IMR-90 (cell line): ENCODE data around the gene HSBP1L1. TPM values are rescaled to one million over a fixed set of nuclear protein-coding genes. Genes with fewer than 3 reads are reported as not detected.
A peak's percentile ranks its signal among the peaks of the same experiment; 100 is the strongest.

Source experiments
- ATAC-seq: fragments of 200-7000 bp; cut with Tn5 transposase; 2 replicates; pipeline ENCODE4 v1.9.1; 2020; ENCODE audit warnings: low read depth, mild to moderate bottlenecking, moderate library complexity
- BruUV-seq: library from RNA; stranded (reverse); fragments of 400-500 nt; replicated peaks from 2 replicates; lab custom pipeline; 2021; lab: Mats Ljungman, UMichigan
- CTCF ChIA-PET: fragments of 300-600 bp; formaldehyde crosslinking; extraction: SDS; loops from one replicate; lab custom pipeline; 2021; ENCODE audit warnings: antibody characterized with exemption; lab: Yijun Ruan, JAX
- POLR2A ChIA-PET: fragments of 300-600 bp; sonication (Branson Sonifier 250); formaldehyde crosslinking; loops from one replicate; lab custom pipeline; 2022; ENCODE audit warnings: antibody characterized with exemption; ENCODE audit not compliant: unreplicated experiment; lab: Charles Lee
- DNase-seq: peaks from one replicate; pipeline ENCODE4 v3.0.0; 2013
- H2AFZ ChIP-seq: replicated peaks from 2 replicates; pipeline ENCODE3; 2013; ENCODE audit warnings: low read length, mild to moderate bottlenecking; ENCODE audit not compliant: poor library complexity
- H2AK5ac ChIP-seq: 2 replicates; pipeline ENCODE4 v1.6.1; 2013; ENCODE audit warnings: low read depth, low read length, inconsistent platforms
- H2AK9ac ChIP-seq: replicated peaks from 2 replicates; pipeline ENCODE3; 2013; ENCODE audit warnings: mild to moderate bottlenecking, low read depth, low read length, moderate library complexity; ENCODE audit not compliant: poor library complexity
- H2BK120ac ChIP-seq: 2 replicates; pipeline ENCODE4 v1.6.1; 2013; ENCODE audit warnings: low read depth, low read length, inconsistent platforms
- H2BK15ac ChIP-seq: 3 replicates; pipeline ENCODE4 v1.6.1; 2013; ENCODE audit warnings: low read depth, low read length, inconsistent platforms
- H2BK20ac ChIP-seq: 2 replicates; pipeline ENCODE4 v1.6.1; 2013; ENCODE audit warnings: low read depth, mild to moderate bottlenecking, inconsistent platforms, low read length, moderate library complexity
- H2BK5ac ChIP-seq: 2 replicates; pipeline ENCODE4 v1.6.1; 2013; ENCODE audit warnings: mild to moderate bottlenecking, low read depth, low read length, inconsistent platforms; ENCODE audit not compliant: poor library complexity, severe bottlenecking
- H3K14ac ChIP-seq: replicated peaks from 2 replicates; pipeline ENCODE4 v1.6.1; 2013; ENCODE audit warnings: low read depth, low read length, inconsistent platforms
- H3K18ac ChIP-seq: 2 replicates; pipeline ENCODE4 v1.6.1; 2013; ENCODE audit warnings: low read depth, low read length, control low read depth
- H3K23ac ChIP-seq: 2 replicates; pipeline ENCODE4 v1.6.1; 2013; ENCODE audit warnings: low read depth, low read length, inconsistent platforms
- H3K27ac ChIP-seq: 2 replicates; pipeline ENCODE4 v1.5.1; 2013; ENCODE audit warnings: mild to moderate bottlenecking, control low read depth, low read length; ENCODE audit not compliant: insufficient read depth
- H3K27me3 ChIP-seq: 2 replicates; pipeline ENCODE4 v1.6.1; 2013; ENCODE audit warnings: low read length; ENCODE audit not compliant: control insufficient read depth, insufficient read depth
- H3K36me3 ChIP-seq: 2 replicates; pipeline ENCODE4 v1.6.1; 2013; ENCODE audit warnings: low read length, mixed read lengths; ENCODE audit not compliant: control insufficient read depth, insufficient read depth
- H3K4ac ChIP-seq: 2 replicates; pipeline ENCODE4 v1.6.1; 2013; ENCODE audit warnings: low read depth, low read length, inconsistent platforms
- H3K4me1 ChIP-seq: 2 replicates; pipeline ENCODE4 v1.6.1; 2013; ENCODE audit warnings: low read length, mixed read lengths; ENCODE audit not compliant: control insufficient read depth, insufficient read depth
- H3K4me2 ChIP-seq: 2 replicates; pipeline ENCODE4 v1.6.1; 2013; ENCODE audit warnings: low read depth, mild to moderate bottlenecking, control low read depth, low read length, moderate library complexity
- H3K4me3 ChIP-seq: 2 replicates; pipeline ENCODE4 v1.5.1; 2013; ENCODE audit warnings: low read depth, mild to moderate bottlenecking, control low read depth, low read length, moderate library complexity; ENCODE audit not compliant: insufficient read depth
- H3K56ac ChIP-seq: 2 replicates; pipeline ENCODE4 v1.6.1; 2013; ENCODE audit warnings: low read length, inconsistent platforms; ENCODE audit not compliant: insufficient read depth; ENCODE audit errors: extremely low read depth
- H3K79me1 ChIP-seq, 2 experiments: 2 replicates each; pipeline ENCODE4 v1.6.1; 2013; ENCODE audit warnings: low read length in 2 of 2, inconsistent platforms in 1 of 2, low read depth in 1 of 2
- H3K9ac ChIP-seq: 2 replicates; pipeline ENCODE4 v1.6.1; 2013; ENCODE audit warnings: low read depth, low read length, control low read depth
- H3K9me1 ChIP-seq: 2 replicates; pipeline ENCODE4 v1.6.1; 2013; ENCODE audit warnings: low read length, inconsistent platforms; ENCODE audit not compliant: insufficient read depth
- H3K9me3 ChIP-seq: 2 replicates; pipeline ENCODE4 v1.6.1; 2013; ENCODE audit warnings: low read length; ENCODE audit not compliant: control insufficient read depth, insufficient read depth
- H4K20me1 ChIP-seq: 2 replicates; pipeline ENCODE4 v1.6.1; 2013; ENCODE audit warnings: low read length, inconsistent platforms; ENCODE audit not compliant: insufficient read depth
- H4K5ac ChIP-seq: 2 replicates; pipeline ENCODE4 v1.6.1; 2013; ENCODE audit warnings: mild to moderate bottlenecking, low read depth, low read length, control low read depth
- H4K8ac ChIP-seq, 2 experiments: 2 replicates each; pipeline ENCODE4 v1.6.1; 2013; ENCODE audit warnings: low read depth in 2 of 2, low read length in 2 of 2, control low read depth in 1 of 2, inconsistent platforms in 1 of 2
- H4K91ac ChIP-seq: 2 replicates; pipeline ENCODE4 v1.6.1; 2013; ENCODE audit warnings: low read depth, low read length, inconsistent platforms; ENCODE audit not compliant: insufficient read depth
- BHLHE40 ChIP-seq: fragments of 150-350 bp; IDR thresholded peaks from 2 replicates; pipeline ENCODE4 v1.6.1; 2016; ENCODE audit warnings: mild to moderate bottlenecking, low read depth, low read length
- CEBPB ChIP-seq: IDR thresholded peaks from 2 replicates; pipeline ENCODE4 v1.6.1; 2012; ENCODE audit warnings: low read depth, low read length, improper control_type of control experiment
- RCOR1 ChIP-seq: IDR thresholded peaks from 2 replicates; pipeline ENCODE4 v1.6.1; 2012; ENCODE audit warnings: mild to moderate bottlenecking, low read length, improper control_type of control experiment; ENCODE audit not compliant: insufficient replicate concordance
- RFX5 ChIP-seq: IDR thresholded peaks from 2 replicates; pipeline ENCODE4 v1.8.0; 2012; ENCODE audit warnings: low read depth, mild to moderate bottlenecking, low read length, moderate library complexity
- SMC3 ChIP-seq: fragments of 150-350 bp; IDR thresholded peaks from 2 replicates; pipeline ENCODE4 v1.6.1; 2016; ENCODE audit warnings: low read depth, mild to moderate bottlenecking, antibody characterized with exemption, low read length, moderate library complexity
- USF2 ChIP-seq: fragments of 150-350 bp; IDR thresholded peaks from 2 replicates; pipeline ENCODE4 v1.6.1; 2017; ENCODE audit warnings: mild to moderate bottlenecking, antibody characterized with exemption, low read length, low read depth
- WGBS, 2 experiments: methylation state at CpG; one replicate each; pipeline versions ENCODE4 v1.1.5 to v1.1.7; 2013; ENCODE audit warnings: missing lambda C conversion rate in 2 of 2; ENCODE audit not compliant: insufficient read length in 1 of 2; ENCODE audit errors: extremely low coverage in 2 of 2; 5-methylcytosine and 5-hydroxymethylcytosine counted together
- dilution Hi-C: fragments of 300-500 bp; cut with HindIII; formaldehyde crosslinking; loops from one replicate; pipeline ENCODE4 v1.14.3; 2018; ENCODE audit warnings: low sequenced_read_pairs; ENCODE audit not compliant: unreplicated experiment
- in situ Hi-C: fragments of 300-500 bp; cut with MboI; formaldehyde crosslinking; loops from 3 replicates; pipeline ENCODE4 v1.14.3; 2019; ENCODE audit warnings: low sequenced_read_pairs, inconsistent platforms, mixed read lengths
- intact Hi-C: fragments of 100-400 bp; cut with micrococcal nuclease; formaldehyde crosslinking; loops from 2 replicates; pipeline ENCODE4 v1.10.0; 2022
- polyA plus RNA-seq, 3 experiments: library from polyadenylated mRNA; depleted of rRNA; stranded (reverse); fragments of >200 nt; gene quantifications; 2 replicates each; pipeline ENCODE4 v1.2.3, GENCODE V29; 2012; ENCODE audit warnings: low replicate concordance in 1 of 3
- total RNA-seq: library from RNA; depleted of rRNA; stranded (reverse); fragments of >200 nt; gene quantifications from 2 replicates; pipeline ENCODE4 v1.2.3, GENCODE V29; 2012

The HSBP1L1 gene
- total and polyA plus RNA-seq, 2 of the 4 experiments (the other 2 are of a cell fraction) = 8.6 to 18.0 TPM

GRCh38 chr18:79924814-79925731 lies 39.4 kb upstream of the HSBP1L1 start:
- H4K5ac ChIP-seq = no peak overlapping the region
- peaks cover 39% of the 10 kb centered on the region for H3K36me3 ChIP-seq
- DNase-seq (no peak), ATAC-seq (no peak)
- no peak overlapping the region for H3K4me3 ChIP-seq
- no peak overlapping the region for H3K4ac ChIP-seq
- no peaks in the 10 kb centered on the region for H3K27me3 ChIP-seq
- no peak overlapping the region for H2BK5ac ChIP-seq
- no peak overlapping the region for H3K4me2 ChIP-seq
- no peak overlapping the region for H3K23ac ChIP-seq
- no peak overlapping the region for H3K56ac ChIP-seq
- H2BK120ac ChIP-seq = no peak overlapping the region
- no peaks in the 10 kb centered on the region for H3K9me1 ChIP-seq
- H4K8ac ChIP-seq = no peak overlapping the region
- in situ Hi-C loops (no loop called here), intact Hi-C loops (no loop called here), dilution Hi-C loops (no loop called here)
- no peak overlapping the region for H4K91ac ChIP-seq
- ChIA-PET CTCF (no interaction called here), POLR2A (no interaction called here)
- H3K79me1 ChIP-seq = peaks cover 16 to 43% of the 10 kb centered on the region in 2 experiments; a peak in 3 of 4 replicates
- no peak overlapping the region for H2BK20ac ChIP-seq
- peak overlapping the region; percentile 15 for H2AK9ac ChIP-seq
- no TSS peak for BruUV-seq
- H3K9me3 ChIP-seq = peaks cover 12% of the 10 kb centered on the region
- no peak overlapping the region for H3K18ac ChIP-seq
- TF ChIP-seq CEBPB (no peak), RCOR1 (no peak), USF2 (no peak), BHLHE40 (no peak), RFX5 (no peak), SMC3 (no peak)
- no peak overlapping the region for H3K14ac ChIP-seq
- no peak overlapping the region for H3K9ac ChIP-seq
- H3K27ac ChIP-seq = no peak overlapping the region
- WGBS, 2 experiments = 80% methylated on average over 14 of the region's 25 CpGs; no CpG with 5 or more reads in 1 of the 2 experiments
- peaks cover 9% of the 10 kb centered on the region for H4K20me1 ChIP-seq
- no peak overlapping the region for H2AK5ac ChIP-seq
- no peak overlapping the region for H2AFZ ChIP-seq
- no peak overlapping the region for H2BK15ac ChIP-seq
- H3K4me1 ChIP-seq = no peaks in the 10 kb centered on the region
